Measurements from ENCODE around the gene THRB.

The THRB gene

GRCh38 chr3:24149032-24149431 lies 345.6 kb downstream of the THRB start:
- peak; percentile 53 for TF ChIP-seq CTCF (conservative IDR thresholded peaks at IDR 0.05; ENCODE audit: low read length)
- no peak for TF ChIP-seq EZH2phosphoT487 (IDR thresholded peaks at IDR 0.05; ENCODE audit: borderline replicate concordance)
- Histone ChIP-seq H3K4me2 (ENCODE audit: low read depth, low read length, poor library complexity, severe bottlenecking) (no peak overlapping the region), H3K9me2 (replicated peaks; ENCODE audit: low read depth, low read length) (no peaks in the 10 kb centered on the region), H3K9me3 (ENCODE audit: insufficient read depth, low read depth, low read length) (no peaks in the 10 kb centered on the region), H3K9ac (ENCODE audit: low read depth, low read length, poor library complexity, severe bottlenecking) (no peak overlapping the region), H2AFZ (ENCODE audit: low read length) (no peak overlapping the region), H4K20me1 (ENCODE audit: insufficient read depth, low read length, poor library complexity, severe bottlenecking) (no peaks in the 10 kb centered on the region), H3K36me3 (ENCODE audit: insufficient read depth, low read length) (no peaks in the 10 kb centered on the region), H3K4me3 (ENCODE audit: low read length, poor library complexity, severe bottlenecking) (no peak overlapping the region), H3F3A (ENCODE audit: low read depth) (no peaks in the 10 kb centered on the region), H3K27me3 (ENCODE audit: insufficient read depth, low read length, poor library complexity, severe bottlenecking) (no peaks in the 10 kb centered on the region), H3K4me1 (ENCODE audit: insufficient read depth, low read length, poor library complexity, severe bottlenecking) (no peaks in the 10 kb centered on the region), H3K79me2 (ENCODE audit: insufficient read depth, low read length) (no peaks in the 10 kb centered on the region)

GRCh38 chr3:24145981-24146822 lies 348.4 kb downstream of the THRB start:
- Histone ChIP-seq H3K4me2 (ENCODE audit: low read depth, low read length, poor library complexity, severe bottlenecking) (no peak overlapping the region), H4K20me1 (ENCODE audit: insufficient read depth, low read length, poor library complexity, severe bottlenecking) (no peaks in the 10 kb centered on the region), H3K4me3 (ENCODE audit: low read length, poor library complexity, severe bottlenecking) (no peak overlapping the region), H2AFZ (ENCODE audit: low read length) (no peak overlapping the region), H3K9ac (ENCODE audit: low read depth, low read length, poor library complexity, severe bottlenecking) (no peak overlapping the region), H3F3A (ENCODE audit: low read depth) (no peaks in the 10 kb centered on the region), H3K36me3 (ENCODE audit: insufficient read depth, low read length) (no peaks in the 10 kb centered on the region), H3K9me3 (ENCODE audit: insufficient read depth, low read depth, low read length) (no peaks in the 10 kb centered on the region), H3K27me3 (ENCODE audit: insufficient read depth, low read length, poor library complexity, severe bottlenecking) (no peaks in the 10 kb centered on the region), H3K9me2 (replicated peaks; ENCODE audit: low read depth, low read length) (no peaks in the 10 kb centered on the region), H3K4me1 (ENCODE audit: insufficient read depth, low read length, poor library complexity, severe bottlenecking) (no peaks in the 10 kb centered on the region), H3K79me2 (ENCODE audit: insufficient read depth, low read length) (no peaks in the 10 kb centered on the region)
- TF ChIP-seq CTCF (conservative IDR thresholded peaks at IDR 0.05; ENCODE audit: low read length) = no peak
- TF ChIP-seq EZH2phosphoT487 (IDR thresholded peaks at IDR 0.05; ENCODE audit: borderline replicate concordance) = no peak

GRCh38 chr3:24145481-24145880 lies 349.2 kb downstream of the THRB start:
- Histone ChIP-seq H3K4me3 (ENCODE audit: low read length, poor library complexity, severe bottlenecking) (no peak overlapping the region), H2AFZ (ENCODE audit: low read length) (no peak overlapping the region), H3K4me1 (ENCODE audit: insufficient read depth, low read length, poor library complexity, severe bottlenecking) (no peaks in the 10 kb centered on the region), H3K79me2 (ENCODE audit: insufficient read depth, low read length) (no peaks in the 10 kb centered on the region), H3K36me3 (ENCODE audit: insufficient read depth, low read length) (no peaks in the 10 kb centered on the region), H3K27me3 (ENCODE audit: insufficient read depth, low read length, poor library complexity, severe bottlenecking) (no peaks in the 10 kb centered on the region), H3F3A (ENCODE audit: low read depth) (no peaks in the 10 kb centered on the region), H3K9me2 (replicated peaks; ENCODE audit: low read depth, low read length) (no peaks in the 10 kb centered on the region), H3K9ac (ENCODE audit: low read depth, low read length, poor library complexity, severe bottlenecking) (no peak overlapping the region), H4K20me1 (ENCODE audit: insufficient read depth, low read length, poor library complexity, severe bottlenecking) (no peaks in the 10 kb centered on the region), H3K4me2 (ENCODE audit: low read depth, low read length, poor library complexity, severe bottlenecking) (no peak overlapping the region), H3K9me3 (ENCODE audit: insufficient read depth, low read depth, low read length) (no peaks in the 10 kb centered on the region)
- no peak for TF ChIP-seq CTCF (conservative IDR thresholded peaks at IDR 0.05; ENCODE audit: low read length)
- no peak for TF ChIP-seq EZH2phosphoT487 (IDR thresholded peaks at IDR 0.05; ENCODE audit: borderline replicate concordance)

Measured in Loucy (cell line).